GM12873 (cell line): Measurements from ENCODE around the gene SNX9.

Experiments
- TF ChIP-seq, protein P1 (sequence below): IDR thresholded peaks from 2 replicates; pipeline ENCODE4 v1.5.1; 2012; ENCODE audit warnings: low read depth, mild to moderate bottlenecking, moderate library complexity, low read length, control low read depth; ENCODE audit not compliant: insufficient read depth; ENCODE audit errors: missing control alignments

Gene SNX9

DNA sequence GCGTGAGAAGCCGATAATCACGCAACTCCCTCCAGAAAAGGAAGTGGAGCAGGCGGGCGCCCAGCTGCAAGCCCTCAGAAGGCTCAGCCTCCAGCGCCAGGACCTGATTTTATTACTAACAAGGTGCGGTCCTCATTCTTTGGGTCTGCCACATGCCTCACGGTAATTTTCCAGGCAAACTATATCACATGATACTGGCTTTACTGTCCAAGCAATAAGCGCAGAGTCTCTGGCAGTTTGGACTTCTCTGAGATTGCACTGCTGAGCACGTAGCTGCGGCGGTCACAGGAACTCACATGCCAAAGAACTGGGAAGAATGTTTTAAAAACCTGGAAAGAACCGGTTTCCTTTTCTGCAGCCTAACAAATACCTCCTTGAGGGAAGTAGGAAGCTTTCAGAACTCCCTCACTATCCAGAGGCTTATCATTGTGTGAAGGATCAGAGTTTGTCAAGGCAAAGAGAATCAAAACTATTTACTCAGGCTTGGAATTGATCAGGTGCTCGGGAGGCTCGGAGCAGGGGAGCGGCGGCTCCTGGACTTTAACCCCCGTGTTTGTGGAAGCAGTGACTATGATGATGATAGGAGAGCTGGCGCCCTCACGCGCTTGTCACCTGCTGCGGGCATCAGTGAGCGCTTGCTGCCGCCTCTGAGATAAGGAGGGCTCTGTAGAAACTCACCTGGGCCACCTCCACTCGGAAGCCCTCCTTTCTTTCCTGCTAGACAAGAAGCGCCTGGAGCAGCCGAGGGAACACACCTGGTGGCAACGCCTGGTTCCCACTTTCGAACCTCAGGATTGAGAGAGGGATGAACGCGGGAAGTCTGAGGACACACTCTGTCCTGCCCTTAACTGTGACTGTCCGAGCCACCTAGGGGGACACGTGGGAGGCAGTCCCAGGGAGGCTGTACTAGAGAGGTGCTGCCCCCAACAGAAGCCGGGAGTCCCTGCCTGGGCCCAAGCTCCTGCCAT, 131.4 kb downstream of the SNX9 start:
- TF ChIP-seq, protein P1, sequence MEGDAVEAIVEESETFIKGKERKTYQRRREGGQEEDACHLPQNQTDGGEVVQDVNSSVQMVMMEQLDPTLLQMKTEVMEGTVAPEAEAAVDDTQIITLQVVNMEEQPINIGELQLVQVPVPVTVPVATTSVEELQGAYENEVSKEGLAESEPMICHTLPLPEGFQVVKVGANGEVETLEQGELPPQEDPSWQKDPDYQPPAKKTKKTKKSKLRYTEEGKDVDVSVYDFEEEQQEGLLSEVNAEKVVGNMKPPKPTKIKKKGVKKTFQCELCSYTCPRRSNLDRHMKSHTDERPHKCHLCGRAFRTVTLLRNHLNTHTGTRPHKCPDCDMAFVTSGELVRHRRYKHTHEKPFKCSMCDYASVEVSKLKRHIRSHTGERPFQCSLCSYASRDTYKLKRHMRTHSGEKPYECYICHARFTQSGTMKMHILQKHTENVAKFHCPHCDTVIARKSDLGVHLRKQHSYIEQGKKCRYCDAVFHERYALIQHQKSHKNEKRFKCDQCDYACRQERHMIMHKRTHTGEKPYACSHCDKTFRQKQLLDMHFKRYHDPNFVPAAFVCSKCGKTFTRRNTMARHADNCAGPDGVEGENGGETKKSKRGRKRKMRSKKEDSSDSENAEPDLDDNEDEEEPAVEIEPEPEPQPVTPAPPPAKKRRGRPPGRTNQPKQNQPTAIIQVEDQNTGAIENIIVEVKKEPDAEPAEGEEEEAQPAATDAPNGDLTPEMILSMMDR: no peak

DNA sequence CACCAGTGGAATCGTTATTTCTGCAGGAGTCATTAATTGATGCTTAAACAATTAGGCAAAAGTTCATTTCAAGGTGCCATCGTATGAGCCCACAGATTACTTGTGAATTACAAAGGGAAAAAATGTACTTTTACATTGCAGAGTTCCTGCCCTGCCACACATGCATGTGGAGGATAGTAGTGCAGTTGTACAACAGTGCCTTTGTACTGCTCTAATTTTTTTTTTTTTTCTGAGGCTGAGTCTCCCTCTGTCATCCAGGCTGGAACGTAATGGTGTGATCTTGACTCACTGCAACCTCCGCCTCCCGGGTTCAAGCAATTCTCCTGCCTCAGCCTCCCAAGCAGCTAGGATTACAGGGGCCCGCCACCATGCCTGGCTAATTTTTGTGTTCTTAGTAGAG, 132.6 kb downstream of the SNX9 start:
- TF ChIP-seq, protein P1: no peak

DNA sequence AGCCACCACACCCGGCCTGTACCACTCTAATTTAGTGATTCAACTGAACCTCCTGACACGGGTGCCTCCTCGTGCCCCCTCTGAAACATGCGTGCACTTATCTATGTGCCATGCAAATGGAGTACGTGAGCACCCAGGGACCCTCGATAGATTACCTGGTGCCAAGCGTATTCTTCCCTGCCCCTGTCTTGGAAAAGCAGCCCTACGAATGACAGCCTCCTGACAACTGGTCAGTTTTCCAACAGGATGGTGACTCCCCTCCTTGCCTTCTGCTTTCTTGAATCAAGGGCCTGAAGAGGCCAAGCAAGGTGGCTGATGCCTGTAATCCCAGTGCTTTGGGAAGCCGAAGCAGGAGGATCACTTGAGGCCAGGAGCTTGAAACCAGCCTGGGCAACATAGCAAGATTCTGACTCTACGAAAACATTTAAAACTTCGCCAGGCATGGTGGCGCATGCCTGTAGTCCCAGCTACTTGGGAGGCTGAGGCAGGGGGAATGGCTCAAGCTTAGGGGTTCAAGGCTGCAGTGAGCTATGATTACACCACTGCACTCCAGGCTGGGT, 133.2 kb downstream of the SNX9 start:
- TF ChIP-seq, protein P1: no peak

DNA sequence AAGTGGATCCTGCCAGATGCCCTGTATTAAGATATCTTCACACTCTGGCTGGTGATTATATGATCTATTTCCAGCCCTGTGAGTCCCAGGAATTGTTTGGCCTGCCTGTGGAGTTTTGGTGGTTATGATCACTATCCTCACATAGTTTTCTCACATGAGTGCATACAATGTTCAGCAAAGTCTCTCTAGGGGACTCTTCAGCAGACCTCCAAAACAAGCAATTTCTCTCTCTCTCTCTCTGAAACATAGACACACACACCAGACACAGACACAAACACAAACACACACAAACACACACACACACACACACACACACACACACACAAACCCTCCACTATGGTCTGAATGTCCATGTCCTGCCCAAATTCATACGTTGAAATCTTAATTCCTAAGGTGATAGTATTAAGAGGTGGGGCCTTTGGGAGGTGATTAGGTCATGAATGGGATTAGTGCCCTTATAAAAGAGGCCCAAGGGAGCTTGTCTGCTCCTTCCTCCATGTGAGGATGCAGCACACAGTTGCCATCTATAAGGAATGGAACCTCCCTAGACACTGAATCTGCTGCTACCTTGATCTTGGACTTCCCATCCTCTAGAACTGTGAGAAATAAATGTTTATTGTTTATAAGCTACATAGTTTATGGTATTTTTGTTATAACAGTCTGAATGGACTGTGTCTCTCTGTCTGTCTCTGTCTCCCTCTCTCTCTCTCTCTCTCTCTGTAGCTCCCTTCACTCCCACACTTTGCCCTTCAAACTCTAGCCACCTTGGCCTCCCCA, 136.6 kb downstream of the SNX9 start:
- TF ChIP-seq, protein P1: no peak

GRCh38 chr6:157961153-157961831, 138.2 kb downstream of the SNX9 start:
- TF ChIP-seq, protein P1: no peak

DNA sequence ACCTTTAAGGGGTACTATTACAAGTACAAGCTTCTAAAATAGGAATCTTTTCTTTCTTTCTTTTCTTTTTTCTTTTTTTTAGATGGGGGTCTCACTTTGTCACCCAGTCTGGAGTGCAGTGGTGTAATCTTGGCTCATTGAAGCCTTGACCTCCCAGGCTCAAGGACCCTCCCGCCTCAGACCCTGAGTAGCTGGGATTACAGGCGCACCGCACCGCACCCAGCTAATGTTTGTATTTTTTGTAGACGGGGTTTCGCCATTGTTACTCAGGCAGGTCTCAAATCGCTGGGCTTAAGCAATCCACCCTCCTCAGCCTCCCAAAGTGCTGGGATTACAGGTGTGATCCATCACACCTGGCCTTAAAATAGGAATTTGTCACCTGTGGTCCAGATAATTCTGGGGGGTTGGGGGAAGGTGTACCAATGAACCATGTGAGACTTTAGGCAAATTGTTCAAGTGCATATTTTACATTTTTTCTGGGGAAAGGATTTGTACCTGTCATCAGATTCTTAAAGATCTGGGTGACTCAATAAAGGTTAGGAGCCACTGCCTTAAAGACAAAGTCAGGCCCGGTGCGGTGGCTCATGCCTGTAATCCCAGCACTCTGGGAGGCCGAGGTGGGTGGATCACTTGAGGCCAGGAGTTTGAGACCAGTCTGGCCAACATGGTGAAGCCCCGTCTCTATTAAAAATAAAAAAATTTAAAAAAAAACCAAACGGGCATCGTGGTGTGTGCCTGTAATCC, 139.0 kb downstream of the SNX9 start:
- TF ChIP-seq, protein P1: no peak
